Neural progenitor cell (in vitro differentiated cells): ENCODE measurements around the gene ATM. TPM values are rescaled to one million over a fixed set of nuclear protein-coding genes. Genes with fewer than 3 reads are reported as not detected.

Experiments used
- DNase-seq: peaks from one replicate; pipeline ENCODE4 v3.0.0-alpha.2; 2016; ENCODE audit warnings: low spot score
- H2AFZ ChIP-seq: fragments of 200-600 bp; sonication (generic); replicated peaks from 2 replicates; pipeline ENCODE4 v1.6.1; 2016; ENCODE audit warnings: antibody characterized with exemption
- H3F3A ChIP-seq: fragments of 200-600 bp; sonication (generic); 2 replicates; pipeline ENCODE4 v1.6.1; 2016; ENCODE audit warnings: antibody characterized with exemption, low read depth
- H3K27ac ChIP-seq: fragments of 200-600 bp; sonication (generic); 2 replicates; pipeline ENCODE4 v1.5.1; 2016; ENCODE audit warnings: mild to moderate bottlenecking
- H3K27me3 ChIP-seq: fragments of 200-600 bp; sonication (generic); 2 replicates; pipeline ENCODE4 v1.6.1; 2016; ENCODE audit warnings: mild to moderate bottlenecking, moderate library complexity
- H3K36me3 ChIP-seq: fragments of 200-600 bp; sonication (generic); 2 replicates; pipeline ENCODE4 v1.5.1; 2016
- H3K4me1 ChIP-seq: fragments of 200-600 bp; sonication (generic); 2 replicates; pipeline ENCODE4 v1.6.1; 2016; ENCODE audit warnings: mixed run types
- H3K4me2 ChIP-seq: fragments of 200-600 bp; sonication (generic); 2 replicates; pipeline ENCODE4 v1.6.1; 2016
- H3K4me3 ChIP-seq: fragments of 200-600 bp; sonication (generic); 2 replicates; pipeline ENCODE4 v1.5.1; 2016
- H3K79me2 ChIP-seq: fragments of 200-600 bp; sonication (generic); 2 replicates; pipeline ENCODE4 v1.6.1; 2016; ENCODE audit warnings: low read depth
- H3K9ac ChIP-seq: fragments of 200-600 bp; sonication (generic); 2 replicates; pipeline ENCODE4 v1.6.1; 2016
- H3K9me3 ChIP-seq: fragments of 200-600 bp; sonication (generic); 2 replicates; pipeline ENCODE4 v1.5.1; 2016; ENCODE audit warnings: low read depth
- H4K20me1 ChIP-seq: fragments of 200-600 bp; sonication (generic); 2 replicates; pipeline ENCODE4 v1.6.1; 2016; ENCODE audit warnings: low read depth
- H3K27ac Mint-ChIP-seq: 3 replicates; pipeline ENCODE4 v1.8.0; 2021; ENCODE audit warnings: mixed read lengths
- H3K27me3 Mint-ChIP-seq: 2 replicates; pipeline ENCODE4 v1.8.0; 2022; ENCODE audit warnings: low read depth, mild to moderate bottlenecking, inconsistent platforms, moderate library complexity, mixed read lengths; ENCODE audit not compliant: insufficient read depth
- H3K36me3 Mint-ChIP-seq: 3 replicates; pipeline ENCODE4 v1.8.0; 2021; ENCODE audit warnings: mixed read lengths
- H3K4me1 Mint-ChIP-seq: 3 replicates; pipeline ENCODE4 v1.8.0; 2021; ENCODE audit warnings: mixed read lengths
- H3K4me3 Mint-ChIP-seq: 3 replicates; pipeline ENCODE4 v1.8.0; 2021; ENCODE audit warnings: mild to moderate bottlenecking, moderate library complexity, mixed read lengths
- H3K9me3 Mint-ChIP-seq: 3 replicates; pipeline ENCODE4 v1.8.0; 2020; ENCODE audit warnings: mixed read lengths
- CTCF ChIP-seq: fragments of 200-600 bp; sonication (generic); IDR thresholded peaks from 2 replicates; pipeline ENCODE4 v1.5.1; 2017; ENCODE audit warnings: antibody characterized with exemption, mild to moderate bottlenecking
- EZH2 ChIP-seq: fragments of 200-600 bp; sonication (generic); IDR thresholded peaks from 2 replicates; pipeline ENCODE4 v1.6.1; 2017; ENCODE audit warnings: antibody characterized with exemption, mild to moderate bottlenecking, moderate library complexity
- EZH2phosphoT487 ChIP-seq: fragments of 200-600 bp; sonication (generic); IDR thresholded peaks from 2 replicates; pipeline ENCODE4 v1.6.1; 2017; ENCODE audit warnings: antibody characterized with exemption
- total RNA-seq: library from RNA; depleted of rRNA; stranded (reverse); fragments of >200 nt; gene quantifications from 2 replicates; pipeline ENCODE4 v1.2.3, GENCODE V29; 2015; ENCODE audit warnings: low replicate concordance

The ATM gene
- total RNA-seq, 1 donor from 2014 or later, result 105 TPM

GRCh38 chr11:108237058-108237481 is 14.2 kb downstream of the ATM start:
- Mint-ChIP-seq H3K4me1 (no peaks in the 10 kb centered on the region), H3K36me3 (peaks cover 17% of the 10 kb centered on the region), H3K4me3 (no peak overlapping the region), H3K9me3 (no peaks in the 10 kb centered on the region), H3K27ac (no peak overlapping the region), H3K27me3 (no peaks in the 10 kb centered on the region)
- Histone ChIP-seq H3K27ac (no peak overlapping the region), H3K79me2 (no peaks in the 10 kb centered on the region), H3K27me3 (no peaks in the 10 kb centered on the region), H4K20me1 (no peaks in the 10 kb centered on the region), H3K4me3 (no peak overlapping the region), H3K9me3 (no peaks in the 10 kb centered on the region), H3K4me2 (no peak overlapping the region), H3K9ac (no peak overlapping the region), H3K36me3 (no peaks in the 10 kb centered on the region), H2AFZ (no peak overlapping the region), H3F3A (no peaks in the 10 kb centered on the region), H3K4me1 (no peaks in the 10 kb centered on the region)
- no peak for TF ChIP-seq CTCF
- no peak for TF ChIP-seq EZH2
- TF ChIP-seq EZH2phosphoT487, result no peak
- no peak for DNase-seq

GRCh38 chr11:108239076-108239475 is 16.2 kb downstream of the ATM start:
- TF ChIP-seq CTCF (no peak), EZH2 (no peak), EZH2phosphoT487 (no peak)
- H3K27me3 Mint-ChIP-seq, result no peaks in the 10 kb centered on the region
- peaks cover 15% of the 10 kb centered on the region for H3K36me3 Mint-ChIP-seq
- H3K4me1 Mint-ChIP-seq, result no peaks in the 10 kb centered on the region
- no peaks in the 10 kb centered on the region for H3F3A ChIP-seq
- no peaks in the 10 kb centered on the region for H3K27me3 ChIP-seq
- no peak overlapping the region for H3K9ac ChIP-seq
- no peaks in the 10 kb centered on the region for H3K36me3 ChIP-seq
- no peaks in the 10 kb centered on the region for H4K20me1 ChIP-seq
- no peak overlapping the region for H3K27ac ChIP-seq
- no peaks in the 10 kb centered on the region for H3K9me3 ChIP-seq
- H3K9me3 Mint-ChIP-seq, result no peaks in the 10 kb centered on the region
- H3K4me3 Mint-ChIP-seq, result no peak overlapping the region
- no peak overlapping the region for H3K4me2 ChIP-seq
- H3K27ac Mint-ChIP-seq, result no peak overlapping the region
- H3K4me1 ChIP-seq, result no peaks in the 10 kb centered on the region
- no peak overlapping the region for H3K4me3 ChIP-seq
- no peaks in the 10 kb centered on the region for H3K79me2 ChIP-seq
- DNase-seq, result no peak
- H2AFZ ChIP-seq, result no peak overlapping the region

- Histone ChIP-seq H3K9ac (no peak overlapping the region), H2AFZ (no peak overlapping the region), H3F3A (no peaks in the 10 kb centered on the region), H4K20me1 (no peaks in the 10 kb centered on the region), H3K27me3 (no peaks in the 10 kb centered on the region), H3K4me2 (no peak overlapping the region), H3K9me3 (no peaks in the 10 kb centered on the region), H3K4me3 (no peak overlapping the region), H3K79me2 (no peaks in the 10 kb centered on the region), H3K27ac (no peak overlapping the region), H3K36me3 (no peaks in the 10 kb centered on the region), H3K4me1 (no peaks in the 10 kb centered on the region)
- Mint-ChIP-seq H3K27ac (no peak overlapping the region), H3K4me3 (no peak overlapping the region), H3K4me1 (no peaks in the 10 kb centered on the region), H3K27me3 (no peaks in the 10 kb centered on the region), H3K9me3 (no peaks in the 10 kb centered on the region), H3K36me3 (peaks cover 12% of the 10 kb centered on the region)
- no peak for DNase-seq
- no peak for TF ChIP-seq CTCF
- TF ChIP-seq EZH2phosphoT487, result no peak
- no peak for TF ChIP-seq EZH2
Observed at GRCh38 chr11:108241330-108242037, 18.6 kb downstream of the ATM start.
